BE2C (cell line): ENCODE data around the gene FAM168B.

ENCODE experiments used
- DNase-seq: peaks from one replicate; pipeline ENCODE4 v3.0.0-alpha.2; 2020
- H3K27me3 ChIP-seq: fragments of 250-450 bp; sonication (Bioruptor Pico); 2 replicates; pipeline ENCODE4 v1.5.1; 2020; ENCODE audit warnings: mild to moderate bottlenecking
- H3K36me3 ChIP-seq: fragments of 250-450 bp; sonication (Bioruptor Pico); 2 replicates; pipeline ENCODE4 v1.5.1; 2020; ENCODE audit warnings: mild to moderate bottlenecking
- H3K4me1 ChIP-seq: fragments of 250-450 bp; sonication (Bioruptor Pico); 2 replicates; pipeline ENCODE4 v1.5.1; 2020
- H3K4me3 ChIP-seq: 2 replicates; pipeline ENCODE4 v1.5.1; 2011; ENCODE audit warnings: low read depth, low read length
- H3K9me3 ChIP-seq: fragments of 250-450 bp; sonication (Bioruptor Pico); 2 replicates; pipeline ENCODE4 v1.5.1; 2020
- TF ChIP-seq, protein P1 (sequence below): IDR thresholded peaks from 2 replicates; pipeline ENCODE4 v1.5.1; 2012; ENCODE audit warnings: mild to moderate bottlenecking, low read depth, low read length

Gene FAM168B

DNA sequence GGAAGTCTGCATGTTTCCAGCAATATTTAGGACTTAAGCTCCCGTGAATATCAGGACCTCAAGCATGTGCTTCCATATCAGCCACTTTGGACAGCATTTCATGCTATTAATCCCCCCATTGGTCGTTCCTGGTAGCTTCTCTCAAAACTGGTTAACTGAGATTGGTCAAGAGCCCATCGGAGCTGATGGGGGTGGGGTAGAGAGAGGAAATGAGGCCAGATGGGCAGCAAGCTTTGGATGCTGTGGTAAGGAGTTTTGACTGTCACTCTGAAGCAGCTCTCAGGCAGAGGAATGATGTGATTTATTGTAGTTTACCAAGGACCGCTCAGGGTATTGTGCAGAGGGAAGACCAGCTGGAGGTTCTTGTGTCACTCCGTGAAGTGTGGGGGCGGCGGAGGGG is 81.8 kb downstream of the FAM168B start:
- DNase-seq = no peak
- no peak overlapping the region for H3K4me3 ChIP-seq
- H3K36me3 ChIP-seq = no peaks in the 10 kb centered on the region
- H3K27me3 ChIP-seq = no peaks in the 10 kb centered on the region
- TF ChIP-seq, protein P1, sequence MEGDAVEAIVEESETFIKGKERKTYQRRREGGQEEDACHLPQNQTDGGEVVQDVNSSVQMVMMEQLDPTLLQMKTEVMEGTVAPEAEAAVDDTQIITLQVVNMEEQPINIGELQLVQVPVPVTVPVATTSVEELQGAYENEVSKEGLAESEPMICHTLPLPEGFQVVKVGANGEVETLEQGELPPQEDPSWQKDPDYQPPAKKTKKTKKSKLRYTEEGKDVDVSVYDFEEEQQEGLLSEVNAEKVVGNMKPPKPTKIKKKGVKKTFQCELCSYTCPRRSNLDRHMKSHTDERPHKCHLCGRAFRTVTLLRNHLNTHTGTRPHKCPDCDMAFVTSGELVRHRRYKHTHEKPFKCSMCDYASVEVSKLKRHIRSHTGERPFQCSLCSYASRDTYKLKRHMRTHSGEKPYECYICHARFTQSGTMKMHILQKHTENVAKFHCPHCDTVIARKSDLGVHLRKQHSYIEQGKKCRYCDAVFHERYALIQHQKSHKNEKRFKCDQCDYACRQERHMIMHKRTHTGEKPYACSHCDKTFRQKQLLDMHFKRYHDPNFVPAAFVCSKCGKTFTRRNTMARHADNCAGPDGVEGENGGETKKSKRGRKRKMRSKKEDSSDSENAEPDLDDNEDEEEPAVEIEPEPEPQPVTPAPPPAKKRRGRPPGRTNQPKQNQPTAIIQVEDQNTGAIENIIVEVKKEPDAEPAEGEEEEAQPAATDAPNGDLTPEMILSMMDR = no peak
- H3K4me1 ChIP-seq = no peaks in the 10 kb centered on the region
- H3K9me3 ChIP-seq = no peaks in the 10 kb centered on the region

DNA sequence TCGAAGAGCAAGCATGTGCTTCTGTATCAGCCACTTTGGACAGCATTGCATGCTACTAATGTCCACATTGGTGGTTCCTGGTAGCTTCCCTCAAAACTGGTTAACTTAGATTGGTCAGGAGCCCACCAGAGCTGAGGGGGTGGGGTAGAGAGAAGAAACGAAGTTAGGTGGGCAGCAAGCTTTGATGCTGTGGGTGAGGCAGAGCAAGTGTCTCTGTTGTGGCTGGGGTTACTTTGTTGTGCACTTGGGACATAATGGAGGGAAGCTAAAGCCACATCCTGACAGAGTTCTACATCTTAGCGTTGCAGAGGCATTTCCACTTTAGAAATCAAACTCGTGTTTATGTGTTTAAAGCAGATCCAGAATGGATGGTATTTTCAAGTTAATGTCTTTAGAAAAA is 82.7 kb downstream of the FAM168B start:
- TF ChIP-seq, protein P1 = no peak
- Histone ChIP-seq H3K27me3 (no peaks in the 10 kb centered on the region), H3K36me3 (no peaks in the 10 kb centered on the region), H3K4me3 (no peak overlapping the region), H3K9me3 (no peaks in the 10 kb centered on the region), H3K4me1 (no peaks in the 10 kb centered on the region)
- DNase-seq = no peak

DNA sequence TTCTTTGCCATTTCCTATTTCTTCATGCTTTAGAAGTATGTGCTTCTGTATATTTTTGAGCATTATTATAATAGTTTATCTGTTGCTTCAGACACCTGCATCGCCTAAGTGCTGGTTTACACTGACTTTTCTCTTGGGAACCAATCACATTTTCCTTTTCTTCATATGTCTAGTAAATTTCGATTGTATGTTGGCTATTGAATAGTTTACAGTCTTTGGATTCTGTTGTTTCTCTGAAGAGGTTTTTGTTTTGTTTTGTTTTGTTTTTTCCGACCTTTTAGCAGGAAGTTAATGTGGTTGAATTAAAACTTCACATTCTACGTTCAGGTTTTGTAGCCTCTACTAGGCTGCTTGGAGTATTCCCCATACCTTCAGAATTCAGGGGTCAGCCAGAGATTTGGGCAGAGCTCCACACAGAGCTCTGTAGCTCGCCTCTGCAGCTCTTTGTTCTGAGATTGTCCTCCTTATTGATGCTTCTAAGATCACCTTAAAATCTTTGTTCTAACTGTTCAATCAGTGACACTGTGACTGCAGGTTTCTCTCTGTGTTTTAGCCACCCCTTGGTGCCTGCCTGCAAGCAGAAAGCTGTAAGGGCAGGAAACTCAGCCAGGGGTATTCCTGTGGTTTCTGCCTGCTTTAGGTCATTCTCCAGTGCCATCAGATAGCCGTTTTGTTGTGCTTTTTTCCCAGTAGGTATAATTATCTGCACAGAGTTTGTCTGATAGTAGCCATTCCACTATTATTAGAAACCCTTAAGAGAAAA is 83.4 kb downstream of the FAM168B start:
- Histone ChIP-seq H3K4me1 (no peaks in the 10 kb centered on the region), H3K9me3 (no peaks in the 10 kb centered on the region), H3K27me3 (no peaks in the 10 kb centered on the region), H3K4me3 (no peak overlapping the region), H3K36me3 (no peaks in the 10 kb centered on the region)
- DNase-seq = no peak
- TF ChIP-seq, protein P1 = no peak

DNA sequence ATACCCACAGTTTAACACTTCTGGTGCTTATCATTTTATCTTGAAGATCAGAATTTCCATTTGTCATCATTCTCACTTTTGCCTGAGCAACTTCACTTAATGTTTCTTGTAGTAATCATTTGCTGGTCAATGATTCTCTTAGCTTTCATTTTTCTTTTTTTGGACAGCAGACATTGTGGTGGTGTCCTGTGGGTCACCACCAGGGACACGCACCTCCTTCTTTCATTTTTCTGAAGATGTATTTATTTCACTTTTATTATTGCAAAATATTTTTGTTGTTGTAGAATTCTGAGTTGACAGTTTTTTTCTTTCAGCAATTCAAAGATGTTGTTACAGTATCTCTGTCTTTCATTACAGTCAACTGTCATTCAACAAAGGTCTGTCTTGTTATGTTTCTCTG is 84.3 kb downstream of the FAM168B start:
- Histone ChIP-seq H3K4me1 (no peaks in the 10 kb centered on the region), H3K4me3 (no peak overlapping the region), H3K9me3 (no peaks in the 10 kb centered on the region), H3K36me3 (no peaks in the 10 kb centered on the region), H3K27me3 (no peaks in the 10 kb centered on the region)
- DNase-seq = no peak
- TF ChIP-seq, protein P1 = no peak

DNA sequence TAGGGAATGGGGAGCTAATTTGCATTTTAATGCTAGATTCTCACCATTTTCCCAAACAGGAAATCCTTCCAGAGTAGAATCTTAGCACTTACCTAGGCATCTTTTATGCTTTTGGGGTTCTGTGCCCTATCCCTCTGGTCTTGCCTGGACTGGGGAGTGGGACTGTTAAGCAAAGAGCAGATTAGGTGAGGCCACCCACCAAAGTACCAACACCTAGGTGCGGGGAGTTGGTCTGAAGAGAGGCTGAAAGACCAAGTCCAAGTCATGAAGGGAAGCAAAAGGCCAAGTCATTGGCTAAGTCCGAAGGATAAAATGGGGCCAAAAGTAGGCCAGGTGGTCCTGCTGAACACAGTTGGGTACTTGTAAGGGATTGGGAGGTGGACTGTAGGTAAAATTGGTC is 86.7 kb downstream of the FAM168B start:
- no peaks in the 10 kb centered on the region for H3K4me1 ChIP-seq
- no peaks in the 10 kb centered on the region for H3K27me3 ChIP-seq
- H3K36me3 ChIP-seq = no peaks in the 10 kb centered on the region
- DNase-seq = no peak
- TF ChIP-seq, protein P1 = no peak
- no peak overlapping the region for H3K4me3 ChIP-seq
- H3K9me3 ChIP-seq = no peaks in the 10 kb centered on the region

DNA sequence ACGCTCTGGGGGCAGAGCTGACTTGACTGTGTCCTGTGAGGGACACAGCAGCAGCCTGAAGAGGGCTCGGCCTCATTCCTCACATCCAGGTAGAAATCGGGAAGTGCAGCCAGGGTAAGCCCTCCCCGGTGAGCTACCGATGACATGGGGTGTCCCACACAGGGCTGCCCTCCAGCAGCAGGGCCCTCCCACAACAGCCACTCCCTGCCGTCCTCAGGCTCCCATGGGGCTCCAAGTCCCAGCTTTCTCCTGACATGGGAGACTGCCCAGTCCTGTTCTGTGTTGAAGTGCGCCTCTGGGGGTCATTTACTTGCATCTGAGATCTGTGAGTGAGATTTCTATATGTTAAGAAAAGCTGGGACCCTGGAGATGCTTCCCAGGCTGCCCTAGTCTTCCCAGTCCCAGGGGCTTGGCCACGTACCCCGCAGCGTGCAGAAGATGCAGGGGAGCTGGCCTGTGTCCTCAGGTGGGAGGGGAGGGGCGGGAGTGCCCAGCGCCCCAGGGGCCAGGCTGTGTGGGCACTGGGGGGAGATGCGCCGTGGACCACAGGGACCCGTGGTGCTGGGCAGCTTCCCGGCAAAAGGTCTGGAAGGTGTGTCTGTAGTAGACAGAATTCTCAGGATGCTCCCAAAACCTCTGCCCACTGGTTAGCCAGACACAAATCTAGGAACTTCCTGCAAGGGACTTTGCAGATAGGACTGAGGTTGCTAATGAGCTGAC is 87.9 kb downstream of the FAM168B start:
- Histone ChIP-seq H3K36me3 (no peaks in the 10 kb centered on the region), H3K27me3 (no peaks in the 10 kb centered on the region), H3K9me3 (no peaks in the 10 kb centered on the region), H3K4me1 (no peaks in the 10 kb centered on the region), H3K4me3 (no peak overlapping the region)
- TF ChIP-seq, protein P1 = no peak
- no peak for DNase-seq
